Nephron (organoid): Measurements from ENCODE around the gene RALGAPA2.
A peak's percentile ranks its signal among the peaks of the same experiment; 100 is the strongest.

Experiments
- H3K27ac Mint-ChIP-seq, 3 experiments: 2 replicates each; pipeline ENCODE4 v1.8.0; 2020; ENCODE audit warnings: mixed read lengths in 3 of 3, mild to moderate bottlenecking in 2 of 3, moderate library complexity in 1 of 3
- H3K27me3 Mint-ChIP-seq: 2 replicates; pipeline ENCODE4 v1.8.0; 2021; ENCODE audit warnings: low read depth, mild to moderate bottlenecking, moderate library complexity, mixed read lengths
- H3K36me3 Mint-ChIP-seq: 2 replicates; pipeline ENCODE4 v1.8.0; 2020; ENCODE audit warnings: low read depth, mixed read lengths
- H3K4me1 Mint-ChIP-seq: 2 replicates; pipeline ENCODE4 v1.8.0; 2020; ENCODE audit warnings: mixed read lengths
- H3K4me3 Mint-ChIP-seq, 3 experiments: 2 replicates each; pipeline ENCODE4 v1.8.0; 2020; ENCODE audit warnings: mild to moderate bottlenecking in 3 of 3, mixed read lengths in 3 of 3, moderate library complexity in 2 of 3
- H3K9me3 Mint-ChIP-seq: 2 replicates; pipeline ENCODE4 v1.8.0; 2020; ENCODE audit warnings: mixed read lengths
- TF ChIP-seq, protein P1 (sequence below), 3 experiments: fragments of 200-600 bp; sonication (generic); IDR thresholded peaks; one replicate each; pipeline ENCODE4 v1.5.0; 2021; ENCODE audit warnings: antibody characterized with exemption in 3 of 3; ENCODE audit not compliant: unreplicated experiment in 3 of 3

The RALGAPA2 gene

DNA sequence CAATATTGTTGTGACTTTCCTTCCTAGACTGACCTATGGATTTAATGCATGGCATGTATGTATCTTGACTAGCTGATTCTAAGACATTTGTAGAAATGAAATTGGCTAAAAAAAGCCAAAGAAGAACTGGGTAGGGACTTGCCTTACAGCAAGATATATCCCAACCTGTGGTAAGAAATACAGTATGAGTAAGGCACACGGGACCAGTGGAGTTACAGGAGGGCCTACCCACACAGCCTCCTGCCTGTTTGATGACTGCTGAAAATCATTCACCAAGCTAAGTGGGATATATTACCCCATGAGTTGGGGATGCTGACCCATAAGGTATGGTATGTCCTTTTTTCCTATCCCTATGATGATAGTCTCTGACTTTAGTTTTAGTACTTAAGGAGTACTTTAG lies 232.3 kb downstream of the RALGAPA2 start:
- H3K36me3 Mint-ChIP-seq, result peaks cover 9% of the 10 kb centered on the region
- TF ChIP-seq, protein P1, sequence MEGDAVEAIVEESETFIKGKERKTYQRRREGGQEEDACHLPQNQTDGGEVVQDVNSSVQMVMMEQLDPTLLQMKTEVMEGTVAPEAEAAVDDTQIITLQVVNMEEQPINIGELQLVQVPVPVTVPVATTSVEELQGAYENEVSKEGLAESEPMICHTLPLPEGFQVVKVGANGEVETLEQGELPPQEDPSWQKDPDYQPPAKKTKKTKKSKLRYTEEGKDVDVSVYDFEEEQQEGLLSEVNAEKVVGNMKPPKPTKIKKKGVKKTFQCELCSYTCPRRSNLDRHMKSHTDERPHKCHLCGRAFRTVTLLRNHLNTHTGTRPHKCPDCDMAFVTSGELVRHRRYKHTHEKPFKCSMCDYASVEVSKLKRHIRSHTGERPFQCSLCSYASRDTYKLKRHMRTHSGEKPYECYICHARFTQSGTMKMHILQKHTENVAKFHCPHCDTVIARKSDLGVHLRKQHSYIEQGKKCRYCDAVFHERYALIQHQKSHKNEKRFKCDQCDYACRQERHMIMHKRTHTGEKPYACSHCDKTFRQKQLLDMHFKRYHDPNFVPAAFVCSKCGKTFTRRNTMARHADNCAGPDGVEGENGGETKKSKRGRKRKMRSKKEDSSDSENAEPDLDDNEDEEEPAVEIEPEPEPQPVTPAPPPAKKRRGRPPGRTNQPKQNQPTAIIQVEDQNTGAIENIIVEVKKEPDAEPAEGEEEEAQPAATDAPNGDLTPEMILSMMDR (IDR thresholded peaks at IDR 0.05; ENCODE audit: unreplicated experiment in 3 of 3), result no peak
- peaks cover 4% of the 10 kb centered on the region for H3K9me3 Mint-ChIP-seq
- H3K27ac Mint-ChIP-seq, result no peak overlapping the region
- no peak overlapping the region for H3K4me3 Mint-ChIP-seq
- H3K4me1 Mint-ChIP-seq, result no peaks in the 10 kb centered on the region
- H3K27me3 Mint-ChIP-seq, result no peaks in the 10 kb centered on the region

DNA sequence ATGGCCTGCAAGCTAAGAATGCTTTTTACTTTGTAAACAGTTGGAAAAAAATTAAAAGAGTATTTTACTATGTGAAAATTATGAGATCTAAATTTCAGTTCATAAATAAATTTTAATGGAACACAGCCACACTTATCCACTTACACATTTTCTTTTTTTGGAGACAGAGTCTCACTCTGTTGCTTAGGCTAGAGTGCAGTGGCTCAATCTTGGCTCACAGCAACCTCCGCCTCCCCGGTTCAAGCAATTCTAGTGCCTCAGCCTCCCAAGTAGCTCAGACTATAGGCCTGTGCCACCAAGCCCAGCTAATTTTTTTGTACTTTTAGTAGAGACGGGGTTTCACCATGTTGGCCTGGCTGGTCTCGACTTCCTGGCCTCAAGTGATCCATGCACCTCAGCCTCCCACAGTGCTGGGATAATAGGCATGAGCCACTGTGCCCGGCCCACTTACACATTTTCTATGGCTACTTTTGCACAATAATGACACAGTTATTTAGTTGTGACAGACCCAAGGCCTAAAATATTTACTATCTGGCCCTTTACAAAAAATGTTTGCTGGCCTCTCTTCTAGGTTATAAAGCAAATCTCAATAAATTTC lies 234.9 kb downstream of the RALGAPA2 start:
- H3K27ac Mint-ChIP-seq, result no peak overlapping the region
- H3K4me3 Mint-ChIP-seq, result no peak overlapping the region
- H3K4me1 Mint-ChIP-seq, result no peaks in the 10 kb centered on the region
- TF ChIP-seq, protein P1 (IDR thresholded peaks at IDR 0.05; ENCODE audit: unreplicated experiment in 3 of 3), result no peak
- H3K9me3 Mint-ChIP-seq, result peaks cover 4% of the 10 kb centered on the region
- H3K36me3 Mint-ChIP-seq, result peaks cover 9% of the 10 kb centered on the region
- H3K27me3 Mint-ChIP-seq, result no peaks in the 10 kb centered on the region

DNA sequence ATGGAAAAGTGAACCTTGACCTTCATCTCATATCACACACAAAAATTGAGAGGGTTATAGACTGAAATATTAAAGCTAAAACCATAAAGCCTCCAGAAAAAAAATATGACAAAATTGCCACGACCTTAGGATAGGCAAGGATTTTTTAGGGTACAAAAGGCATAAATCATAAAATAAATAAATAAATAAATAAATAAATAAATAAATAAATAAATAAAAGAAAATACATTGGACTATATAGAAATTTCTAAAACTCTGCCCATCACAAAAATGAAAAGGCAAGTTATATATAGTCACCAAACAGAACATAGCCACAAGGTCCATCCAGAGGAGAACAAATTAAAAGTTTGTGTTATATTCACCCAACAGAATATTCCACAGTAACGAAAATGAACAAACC lies 235.9 kb downstream of the RALGAPA2 start:
- TF ChIP-seq, protein P1 (IDR thresholded peaks at IDR 0.05; ENCODE audit: unreplicated experiment in 3 of 3), result no peak
- Mint-ChIP-seq H3K27me3 (no peaks in the 10 kb centered on the region), H3K4me1 (no peaks in the 10 kb centered on the region)

DNA sequence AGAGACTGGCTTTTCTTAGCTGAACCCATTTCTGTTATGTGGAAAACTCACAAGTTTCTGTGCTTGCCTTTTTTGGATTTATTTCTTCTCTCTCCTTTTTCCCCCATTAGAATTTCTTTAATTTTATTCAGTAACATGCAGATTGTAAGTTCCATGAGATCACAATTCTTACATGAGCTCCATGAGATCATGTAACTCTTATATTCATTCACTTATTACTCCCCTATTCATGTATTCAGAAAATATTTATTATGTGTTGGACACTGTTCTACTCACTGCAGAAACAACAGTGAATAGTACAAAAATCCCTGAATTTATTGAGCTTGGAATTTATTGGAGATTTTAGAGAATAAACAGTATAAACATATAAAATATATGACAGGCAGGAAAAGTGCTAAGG lies 238.8 kb downstream of the RALGAPA2 start:
- Mint-ChIP-seq H3K36me3 (peaks cover 15% of the 10 kb centered on the region), H3K4me3 (no peak overlapping the region), H3K27me3 (no peaks in the 10 kb centered on the region), H3K27ac (no peak overlapping the region), H3K9me3 (peaks cover 4% of the 10 kb centered on the region), H3K4me1 (no peaks in the 10 kb centered on the region)
- TF ChIP-seq, protein P1 (IDR thresholded peaks at IDR 0.05; ENCODE audit: unreplicated experiment in 3 of 3), result no peak

More for the DNA sequence above, 235.9 kb downstream of the RALGAPA2 start:
- Mint-ChIP-seq H3K9me3 (peaks cover 4% of the 10 kb centered on the region), H3K36me3 (peaks cover 9% of the 10 kb centered on the region), H3K27ac (no peak overlapping the region), H3K4me3 (no peak overlapping the region)

DNA sequence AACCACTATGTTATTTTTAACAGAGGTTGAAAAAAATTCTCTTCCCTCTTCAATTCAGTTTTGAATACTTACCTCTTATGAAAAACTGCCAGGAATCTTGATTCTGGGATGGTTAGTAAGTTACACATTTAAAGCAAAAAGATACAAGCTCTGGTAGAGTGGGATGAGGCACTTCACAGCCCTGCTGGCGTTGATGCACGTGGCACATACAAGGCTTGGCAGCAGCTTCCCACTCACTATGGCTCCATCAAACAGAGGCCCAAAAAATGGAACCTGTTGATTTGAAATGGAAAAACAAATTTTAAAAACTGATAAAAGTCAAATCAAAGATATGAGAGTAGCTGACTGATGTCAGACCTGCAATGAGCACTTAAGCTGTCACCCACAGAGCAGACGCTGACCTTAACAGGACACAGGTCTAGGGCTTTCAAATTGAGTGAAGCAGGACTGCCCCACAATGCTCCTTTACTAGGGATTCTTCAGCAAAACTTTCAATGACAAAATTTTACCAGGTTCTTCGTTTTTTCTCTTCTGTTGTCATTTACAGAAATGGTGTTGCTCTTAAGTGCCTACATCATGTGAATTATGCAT lies 239.7 kb downstream of the RALGAPA2 start:
- Mint-ChIP-seq H3K9me3 (peaks cover 4% of the 10 kb centered on the region), H3K27ac (no peak overlapping the region), H3K36me3 (peaks cover 18% of the 10 kb centered on the region), H3K4me1 (no peaks in the 10 kb centered on the region), H3K27me3 (no peaks in the 10 kb centered on the region), H3K4me3 (no peak overlapping the region)
- TF ChIP-seq, protein P1 (IDR thresholded peaks at IDR 0.05; ENCODE audit: unreplicated experiment in 3 of 3), result no peak

DNA sequence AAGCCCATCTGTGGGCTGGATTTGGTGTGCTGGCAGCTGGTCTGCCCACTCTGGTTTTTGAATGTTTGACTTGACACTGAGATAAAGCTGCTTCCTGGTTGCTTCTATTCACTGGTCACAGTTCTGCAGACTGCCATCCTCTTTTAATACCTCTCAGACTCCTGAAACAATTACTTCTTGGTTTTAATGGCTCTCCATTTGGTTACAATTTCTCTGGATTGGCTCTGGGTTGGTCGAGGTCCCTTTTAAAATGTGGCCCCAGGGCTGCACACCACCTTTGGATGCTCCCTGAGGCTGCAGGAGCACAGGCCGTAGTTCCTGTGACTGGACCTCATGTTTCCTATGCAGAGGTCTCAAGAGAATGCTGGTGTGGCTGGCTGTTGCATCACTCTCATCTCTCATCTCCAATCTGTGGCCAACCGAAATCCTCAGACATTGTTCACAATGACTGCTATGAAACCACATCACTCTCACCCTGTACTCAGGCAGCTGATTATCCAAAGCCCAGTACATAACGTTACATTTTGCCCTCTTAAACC lies 246.0 kb downstream of the RALGAPA2 start:
- Mint-ChIP-seq H3K36me3 (peaks cover 9% of the 10 kb centered on the region), H3K4me3 (no peak overlapping the region), H3K27ac (peak overlapping the region in 2 of 3 experiments; percentile 14 to 31), H3K27me3 (no peaks in the 10 kb centered on the region), H3K4me1 (peaks cover 34% of the 10 kb centered on the region), H3K9me3 (no peaks in the 10 kb centered on the region)
- TF ChIP-seq, protein P1 (IDR thresholded peaks at IDR 0.05; ENCODE audit: unreplicated experiment in 3 of 3), result no peak
